WTC11 (cell line): Measurements from ENCODE around the gene MSX1. TPM values are rescaled to one million over a fixed set of nuclear protein-coding genes. Genes with fewer than 3 reads are reported as not detected.

ENCODE experiments used
- ATAC-seq: fragments of 200-7000 bp; cut with Tn5 transposase; 2 replicates; pipeline ENCODE4 v1.10.0; 2021; ENCODE audit warnings: mild to moderate bottlenecking, moderate library complexity
- CTCF ChIA-PET: fragments of 300-600 bp; sonication (Branson Sonifier 250); formaldehyde crosslinking; loops from one replicate; lab custom pipeline; 2021; ENCODE audit warnings: antibody characterized with exemption; lab: Charles Lee
- POLR2A ChIA-PET: fragments of 350-600 bp; sonication (Branson Sonifier 250); formaldehyde crosslinking; loops from one replicate; lab custom pipeline; 2021; ENCODE audit warnings: antibody characterized with exemption; lab: Charles Lee
- DNase-seq: peaks from one replicate; pipeline ENCODE4 v3.0.0; 2021; ENCODE audit warnings: low spot score
- H3K27ac Mint-ChIP-seq: 2 replicates; pipeline ENCODE4 v1.8.0; 2021; ENCODE audit warnings: mixed read lengths
- H3K27me3 Mint-ChIP-seq: 2 replicates; pipeline ENCODE4 v1.8.0; 2021; ENCODE audit warnings: low read depth, mild to moderate bottlenecking, moderate library complexity, mixed read lengths
- H3K36me3 Mint-ChIP-seq: 2 replicates; pipeline ENCODE4 v1.8.0; 2021; ENCODE audit warnings: mixed read lengths
- H3K4me1 Mint-ChIP-seq: 2 replicates; pipeline ENCODE4 v1.8.0; 2022; ENCODE audit warnings: mixed read lengths
- H3K4me3 Mint-ChIP-seq: 2 replicates; pipeline ENCODE4 v1.8.0; 2021; ENCODE audit warnings: mild to moderate bottlenecking, moderate library complexity, mixed read lengths
- H3K9me3 Mint-ChIP-seq: 2 replicates; pipeline ENCODE4 v1.8.0; 2021; ENCODE audit warnings: mixed read lengths
- ATF3 ChIP-seq: sonication (generic); formaldehyde crosslinking; conservative IDR thresholded peaks from 2 replicates; pipeline ENCODE4 v1.8.1; 2022; ENCODE audit warnings: mild to moderate bottlenecking, missing genetic modification reagents
- ATF6 ChIP-seq: sonication (generic); formaldehyde crosslinking; IDR thresholded peaks from 2 replicates; pipeline ENCODE4 v1.8.1; 2023; ENCODE audit warnings: mild to moderate bottlenecking, missing genetic modification reagents
- CREM ChIP-seq: sonication (generic); formaldehyde crosslinking; IDR thresholded peaks from 2 replicates; pipeline ENCODE4 v1.8.1; 2022; ENCODE audit warnings: mild to moderate bottlenecking, missing genetic modification reagents, moderate library complexity
- EMX1 ChIP-seq: fragments of 250-450 bp; sonication (Bioruptor Pico); IDR thresholded peaks from 2 replicates; pipeline ENCODE4 v1.8.0; 2021; ENCODE audit warnings: mild to moderate bottlenecking
- ERG ChIP-seq: fragments of 250-450 bp; sonication (Bioruptor Pico); IDR thresholded peaks from 2 replicates; pipeline ENCODE4 v1.8.0; 2021; ENCODE audit warnings: mild to moderate bottlenecking
- ESRRA ChIP-seq: sonication (generic); formaldehyde crosslinking; IDR thresholded peaks from 2 replicates; pipeline ENCODE4 v1.8.1; 2022; ENCODE audit warnings: mild to moderate bottlenecking, missing genetic modification reagents, borderline replicate concordance
- FOXJ3 ChIP-seq: sonication (generic); formaldehyde crosslinking; IDR thresholded peaks from 2 replicates; pipeline ENCODE4 v1.9.0; 2021; ENCODE audit warnings: missing genetic modification reagents, mild to moderate bottlenecking, borderline replicate concordance
- FOXK1 ChIP-seq: sonication (generic); formaldehyde crosslinking; IDR thresholded peaks from 2 replicates; pipeline ENCODE4 v1.8.0; 2022; ENCODE audit warnings: mild to moderate bottlenecking, moderate library complexity, missing genetic modification reagents
- GRHL2 ChIP-seq: fragments of 250-450 bp; sonication (Bioruptor Pico); IDR thresholded peaks from 2 replicates; pipeline ENCODE4 v1.8.0; 2022; ENCODE audit warnings: mild to moderate bottlenecking, moderate library complexity; ENCODE audit not compliant: insufficient replicate concordance, severe bottlenecking
- GTF2I ChIP-seq: fragments of 250-450 bp; sonication (Bioruptor Pico); conservative IDR thresholded peaks from 2 replicates; pipeline ENCODE4 v1.4.0; 2021; ENCODE audit warnings: mild to moderate bottlenecking
- HMGA2 ChIP-seq: fragments of 250-450 bp; sonication (Bioruptor Pico); IDR thresholded peaks from 2 replicates; pipeline ENCODE4 v1.4.0; 2021; ENCODE audit warnings: mild to moderate bottlenecking, moderate library complexity
- IRF2 ChIP-seq: sonication (generic); formaldehyde crosslinking; IDR thresholded peaks from 2 replicates; pipeline ENCODE4 v1.8.0; 2022; ENCODE audit warnings: low read depth, missing genetic modification reagents, borderline replicate concordance
- KAT7 ChIP-seq: sonication (generic); formaldehyde crosslinking; IDR thresholded peaks from 2 replicates; pipeline ENCODE4 v1.8.1; 2023; ENCODE audit warnings: missing genetic modification reagents, mild to moderate bottlenecking, borderline replicate concordance
- MAX ChIP-seq: sonication (generic); formaldehyde crosslinking; IDR thresholded peaks from 2 replicates; pipeline ENCODE4 v1.8.0; 2022; ENCODE audit warnings: mild to moderate bottlenecking, missing genetic modification reagents
- NR2C2 ChIP-seq: sonication (generic); formaldehyde crosslinking; IDR thresholded peaks from 2 replicates; pipeline ENCODE4 v1.8.0; 2022; ENCODE audit warnings: mild to moderate bottlenecking, missing genetic modification reagents
- OVOL2 ChIP-seq: fragments of 250-450 bp; sonication (Bioruptor Pico); IDR thresholded peaks from 2 replicates; pipeline ENCODE4 v1.9.0; 2021; ENCODE audit warnings: mild to moderate bottlenecking, borderline replicate concordance
- PRDM15 ChIP-seq: sonication (generic); formaldehyde crosslinking; IDR thresholded peaks from 2 replicates; pipeline ENCODE4 v1.8.0; 2022; ENCODE audit warnings: missing genetic modification reagents
- TCF7 ChIP-seq: sonication (generic); formaldehyde crosslinking; IDR thresholded peaks from 2 replicates; pipeline ENCODE4 v1.8.0; 2022; ENCODE audit warnings: mild to moderate bottlenecking, low read depth, missing genetic modification reagents, moderate library complexity
- TEAD4 ChIP-seq: sonication (generic); formaldehyde crosslinking; IDR thresholded peaks from 2 replicates; pipeline ENCODE4 v1.8.0; 2022; ENCODE audit warnings: mild to moderate bottlenecking, missing genetic modification reagents
- USF1 ChIP-seq: sonication (generic); formaldehyde crosslinking; IDR thresholded peaks from 2 replicates; pipeline ENCODE4 v1.8.0; 2022; ENCODE audit warnings: mild to moderate bottlenecking, missing genetic modification reagents
- ZNF219 ChIP-seq: sonication (generic); formaldehyde crosslinking; IDR thresholded peaks from 2 replicates; pipeline ENCODE4 v1.8.0; 2023; ENCODE audit warnings: missing genetic modification reagents, mild to moderate bottlenecking, borderline replicate concordance
- ZNF232 ChIP-seq: sonication (generic); formaldehyde crosslinking; IDR thresholded peaks from 2 replicates; pipeline ENCODE4 v1.8.0; 2022; ENCODE audit warnings: mild to moderate bottlenecking, missing genetic modification reagents
- total RNA-seq: library from RNA; stranded (reverse); gene quantifications from 3 replicates; pipeline ENCODE4 v1.2.3, GENCODE V29; 2021

MSX1 gene
- total RNA-seq, 1 experiment from 2014 or later = 0.28 TPM

GRCh38 chr4:4853921-4854648 lies 5.4 kb upstream of the MSX1 start:
- TF ChIP-seq EMX1 (CRISPR knock-in tag) (no peak), ESRRA (no peak), MAX (no peak), ZNF219 (CRISPR knock-in tag) (no peak), IRF2 (no peak), TCF7 (CRISPR knock-in tag) (no peak)
- peaks cover 44% of the 10 kb centered on the region for H3K4me1 Mint-ChIP-seq
- H3K27ac Mint-ChIP-seq = no peak overlapping the region
- H3K36me3 Mint-ChIP-seq = no peaks in the 10 kb centered on the region
- peaks cover 100% of the 10 kb centered on the region for H3K27me3 Mint-ChIP-seq
- H3K4me3 Mint-ChIP-seq = peak overlapping the region; percentile 14
- POLR2A ChIA-PET = no interaction called here
- ATAC-seq = no peak
- CTCF ChIA-PET = interaction anchor here (1.9 to 2.9 kb wide), 4 partner anchors 13 to 366 kb away, joined by 5 to 19 read pairs (median 10); no protein-coding TSS in a partner anchor
- DNase-seq = peak; percentile 7
- H3K9me3 Mint-ChIP-seq = no peaks in the 10 kb centered on the region

GRCh38 chr4:4854649-4855295 lies 4.7 kb upstream of the MSX1 start:
- peak; percentile 8 for DNase-seq
- H3K4me1 Mint-ChIP-seq = peaks cover 45% of the 10 kb centered on the region

More at GRCh38 chr4:4854649-4855295, 4.7 kb upstream of the MSX1 start:
- TF ChIP-seq NR2C2 (CRISPR knock-in tag) = no peak
- TF ChIP-seq GTF2I = no peak
- no peak for TF ChIP-seq CREM (CRISPR knock-in tag)
- no peak for TF ChIP-seq ZNF232
- TF ChIP-seq ATF6 (CRISPR knock-in tag) = no peak
- TF ChIP-seq USF1 = no peak
- TF ChIP-seq FOXJ3 = no peak
- no peak for TF ChIP-seq HMGA2 (CRISPR knock-in tag)
- TF ChIP-seq PRDM15 (CRISPR knock-in tag) = no peak
- no peak for TF ChIP-seq ERG (CRISPR knock-in tag)
- no peak for TF ChIP-seq OVOL2 (CRISPR knock-in tag)
- no peak for TF ChIP-seq GRHL2 (CRISPR knock-in tag)
- TF ChIP-seq ATF3 (CRISPR knock-in tag) = no peak
- TF ChIP-seq TEAD4 (CRISPR knock-in tag) = no peak
- TF ChIP-seq FOXK1 (CRISPR knock-in tag) = no peak
- TF ChIP-seq KAT7 = no peak
- TF ChIP-seq, all 79 proteins: peak for 0
- Mint-ChIP-seq H3K4me3 (no peak overlapping the region), H3K36me3 (no peaks in the 10 kb centered on the region), H3K27ac (no peak overlapping the region), H3K27me3 (peaks cover 95% of the 10 kb centered on the region), H3K9me3 (no peaks in the 10 kb centered on the region)
- ATAC-seq = no peak
- CTCF ChIA-PET = interaction anchor here (2.9 kb wide), 1 partner anchor 12 kb away, joined by 12 read pairs; no protein-coding TSS in a partner anchor
- POLR2A ChIA-PET = no interaction called here
